ENCODE results near the gene FAM117B.

The FAM117B gene

GRCh38 chr2:202643012-202643858, 8.5 kb downstream of the FAM117B start:
- Histone ChIP-seq H3K9ac (ENCODE audit: low read depth, low read length) (peak overlapping the region; percentile 36), H3K27ac (ENCODE audit: low read length) (peak overlapping the region; percentile 70), H3K27me3 (ENCODE audit: insufficient read depth, low read length, poor library complexity) (no peaks in the 10 kb centered on the region), H3K4me3 (ENCODE audit: low read depth in 1 of 2, low read length in 2 of 2) (peak overlapping the region in 1 of 2 experiments; percentile 30; a peak in 2 of 4 replicates), H3K9me3 (ENCODE audit: insufficient read depth, low read length, severe bottlenecking) (no peaks in the 10 kb centered on the region), H2AFZ (ENCODE audit: low read depth, low read length) (peak overlapping the region; percentile 38; the same call in 1 of the 2 replicates), H3K4me2 (ENCODE audit: insufficient read depth, low read length) (peak overlapping the region; percentile 51), H3K79me2 (ENCODE audit: insufficient read depth, low read length) (peaks cover 94% of the 10 kb centered on the region), H3K36me3 (ENCODE audit: insufficient read depth, low read length) (no peaks in the 10 kb centered on the region), H4K20me1 (ENCODE audit: insufficient read depth, low read length) (peaks cover 9% of the 10 kb centered on the region; the same call in 1 of the 2 replicates), H3K4me1 (ENCODE audit: insufficient read depth, low read length) (peaks cover 53% of the 10 kb centered on the region)
- no peak for TF ChIP-seq CTCF (IDR thresholded peaks at IDR 0.05; ENCODE audit: borderline replicate concordance, extremely low read depth, low read length, poor library complexity, severe bottlenecking)
- TF ChIP-seq EZH2 (IDR thresholded peaks at IDR 0.05; ENCODE audit: borderline replicate concordance, low read depth, low read length, severe bottlenecking) = no peak
- peak; percentile 90 for ATAC-seq (ENCODE audit: insufficient read depth, low read depth)
- peak; percentile 43 for DNase-seq

- peaks cover 16% of the 10 kb centered on the region; the same call in 1 of the 2 replicates for H4K20me1 ChIP-seq (ENCODE audit: insufficient read depth, low read length)
- H3K4me2 ChIP-seq (ENCODE audit: insufficient read depth, low read length) = no peak overlapping the region
- no peaks in the 10 kb centered on the region for H3K27me3 ChIP-seq (ENCODE audit: insufficient read depth, low read length, poor library complexity)
- no peaks in the 10 kb centered on the region for H3K9me3 ChIP-seq (ENCODE audit: insufficient read depth, low read length, severe bottlenecking)
- no peaks in the 10 kb centered on the region for H3K4me1 ChIP-seq (ENCODE audit: insufficient read depth, low read length)
- TF ChIP-seq CTCF (IDR thresholded peaks at IDR 0.05; ENCODE audit: borderline replicate concordance, extremely low read depth, low read length, poor library complexity, severe bottlenecking) (no peak), EZH2 (IDR thresholded peaks at IDR 0.05; ENCODE audit: borderline replicate concordance, low read depth, low read length, severe bottlenecking) (no peak)
- H3K36me3 ChIP-seq (ENCODE audit: insufficient read depth, low read length) = no peaks in the 10 kb centered on the region
- no peak overlapping the region for H3K27ac ChIP-seq (ENCODE audit: low read length)
- DNase-seq = no peak
- H3K9ac ChIP-seq (ENCODE audit: low read depth, low read length) = no peak overlapping the region
- no peak overlapping the region for H2AFZ ChIP-seq (ENCODE audit: low read depth, low read length)
- H3K4me3 ChIP-seq (ENCODE audit: low read depth in 1 of 2, low read length in 2 of 2) = no peak overlapping the region
- no peak for ATAC-seq (ENCODE audit: insufficient read depth, low read depth)
- H3K79me2 ChIP-seq (ENCODE audit: insufficient read depth, low read length) = peaks cover 83% of the 10 kb centered on the region
These were observed 17.4 kb downstream of the FAM117B start for GRCh38 chr2:202652119-202652518.

- no peak overlapping the region for H3K4me2 ChIP-seq (ENCODE audit: insufficient read depth, low read length)
- no peaks in the 10 kb centered on the region for H3K4me1 ChIP-seq (ENCODE audit: insufficient read depth, low read length)
- no peak overlapping the region for H3K9ac ChIP-seq (ENCODE audit: low read depth, low read length)
- TF ChIP-seq CTCF (IDR thresholded peaks at IDR 0.05; ENCODE audit: borderline replicate concordance, extremely low read depth, low read length, poor library complexity, severe bottlenecking) = no peak
- no peak for TF ChIP-seq EZH2 (IDR thresholded peaks at IDR 0.05; ENCODE audit: borderline replicate concordance, low read depth, low read length, severe bottlenecking)
- no peaks in the 10 kb centered on the region for H3K27me3 ChIP-seq (ENCODE audit: insufficient read depth, low read length, poor library complexity)
- no peaks in the 10 kb centered on the region for H3K9me3 ChIP-seq (ENCODE audit: insufficient read depth, low read length, severe bottlenecking)
- no peaks in the 10 kb centered on the region for H3K36me3 ChIP-seq (ENCODE audit: insufficient read depth, low read length)
- no peak overlapping the region for H2AFZ ChIP-seq (ENCODE audit: low read depth, low read length)
- no peak overlapping the region for H3K4me3 ChIP-seq (ENCODE audit: low read depth in 1 of 2, low read length in 2 of 2)
- H4K20me1 ChIP-seq (ENCODE audit: insufficient read depth, low read length) = peaks cover 12% of the 10 kb centered on the region; the same call in 1 of the 2 replicates
- H3K79me2 ChIP-seq (ENCODE audit: insufficient read depth, low read length) = peaks cover 85% of the 10 kb centered on the region
- DNase-seq = no peak
- H3K27ac ChIP-seq (ENCODE audit: low read length) = no peak overlapping the region
- no peak for ATAC-seq (ENCODE audit: insufficient read depth, low read depth)
These were observed 19.1 kb downstream of the FAM117B start for GRCh38 chr2:202653890-202654289.
